ENCODE data around the gene BANF2.
"Not testable (repeated sequence)": the region's sequence is repeated elsewhere in the genome, so short reads cannot be mapped to it uniquely, and the experiment has no call there.

Gene BANF2

DNA sequence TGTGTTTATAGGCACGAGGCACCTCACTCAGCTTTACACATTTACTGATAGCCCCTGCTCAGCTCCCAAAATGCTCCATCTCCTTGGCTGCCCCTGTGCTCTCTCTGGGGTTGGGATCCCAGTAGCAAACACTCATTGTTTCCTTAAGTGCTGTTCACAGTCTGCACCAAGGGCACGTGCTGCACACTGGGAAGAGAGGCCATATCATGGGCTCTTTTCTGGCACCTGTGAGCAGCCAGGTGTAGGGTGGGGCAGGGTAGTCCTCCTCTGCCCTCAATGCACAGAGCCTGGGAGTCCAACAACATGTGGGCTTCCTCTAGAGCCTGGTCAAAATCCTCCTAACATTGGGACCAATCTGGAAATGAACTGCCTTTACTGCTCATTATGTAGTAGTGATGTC lies 67.9 kb downstream of the BANF2 start:
- DNase-seq = no peak

GRCh38 chr20:17768271-17768670 lies 68.5 kb downstream of the BANF2 start:
- DNase-seq = no peak

- DNase-seq = not testable (repeated sequence)
These were observed 70.0 kb downstream of the BANF2 start for GRCh38 chr20:17769716-17770115.

DNA sequence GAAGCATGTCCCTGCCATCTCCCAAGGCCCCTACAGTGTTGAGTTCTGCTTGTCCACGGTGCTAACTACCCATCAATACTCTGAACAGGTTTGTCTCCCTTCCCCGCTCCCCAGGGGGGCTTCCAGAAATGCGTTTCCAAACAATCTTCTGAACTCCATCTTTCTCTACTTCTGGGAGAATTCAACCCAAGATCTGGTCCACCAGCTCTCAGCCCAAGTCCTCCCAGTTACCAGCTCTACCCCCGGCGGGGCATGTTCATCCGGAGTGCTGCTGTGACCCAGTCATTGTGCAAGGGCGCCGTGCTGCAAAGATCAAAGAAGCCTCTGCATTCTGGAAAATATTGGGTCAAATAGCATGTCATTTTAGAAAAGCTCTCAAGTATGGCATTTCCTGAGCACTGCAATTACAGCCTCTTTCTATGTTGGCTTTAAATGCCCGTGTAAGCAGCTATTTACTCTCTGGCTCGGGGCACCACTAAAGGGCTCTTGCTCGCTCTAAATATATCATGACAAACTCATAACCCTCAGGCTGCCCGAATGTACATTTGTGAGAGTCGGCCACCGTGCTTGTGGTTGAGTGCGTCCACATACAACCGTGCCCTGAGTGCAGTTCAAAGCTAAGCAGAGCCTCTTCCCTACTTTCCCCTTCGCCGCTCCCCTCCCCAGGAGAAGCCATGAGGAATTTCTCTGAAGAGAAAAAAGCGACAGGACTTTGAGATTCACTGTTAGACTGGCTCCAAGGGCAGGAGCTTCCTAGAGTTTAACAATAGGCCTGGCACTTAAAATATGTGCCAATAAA lies 71.6 kb downstream of the BANF2 start:
- DNase-seq = peak; percentile 35

DNA sequence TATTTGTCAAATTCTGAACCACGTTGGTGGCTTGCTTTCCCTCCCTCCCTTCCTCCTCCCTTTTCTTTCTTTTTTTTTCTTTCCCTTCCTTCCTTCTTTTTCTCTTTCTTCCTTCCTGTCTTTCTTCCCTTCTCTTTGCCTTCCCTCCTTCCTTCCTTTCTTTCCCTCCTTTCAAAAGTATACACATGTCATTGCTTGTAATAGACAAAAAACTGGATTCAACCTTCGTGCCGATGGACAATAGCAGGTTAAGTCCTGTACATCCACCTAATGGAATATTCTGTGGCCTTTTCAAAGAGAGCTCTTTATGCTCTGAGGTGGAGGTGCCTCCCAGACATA lies 72.2 kb downstream of the BANF2 start:
- DNase-seq = no peak

DNA sequence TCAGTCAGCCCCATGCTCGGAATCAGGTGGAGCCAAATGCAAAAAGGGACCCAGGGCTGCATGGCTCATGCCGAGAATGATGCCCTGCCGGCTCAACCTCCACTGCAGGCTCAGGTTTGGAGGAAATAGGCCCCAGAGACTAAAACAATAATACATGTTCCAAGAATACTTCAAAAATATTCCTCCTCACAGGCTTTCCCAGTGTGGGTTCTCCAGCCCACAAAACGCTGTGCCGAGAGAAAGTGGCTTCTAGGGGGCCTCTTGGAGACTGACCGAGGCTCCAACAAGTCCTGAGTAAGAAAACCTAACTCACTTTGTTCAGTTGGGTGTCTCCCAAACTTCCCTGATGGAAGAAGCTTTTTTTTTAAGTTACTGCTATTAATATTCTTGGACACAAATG lies 73.9 kb downstream of the BANF2 start:
- no peak for DNase-seq

- no peak for DNase-seq
These were observed 75.8 kb downstream of the BANF2 start for GRCh38 chr20:17775600-17775999.

- DNase-seq = no peak
These were observed 76.8 kb downstream of the BANF2 start for GRCh38 chr20:17776551-17776950.

- not testable (repeated sequence) for DNase-seq
These were observed 79.2 kb downstream of the BANF2 start for GRCh38 chr20:17779011-17779410.

DNA sequence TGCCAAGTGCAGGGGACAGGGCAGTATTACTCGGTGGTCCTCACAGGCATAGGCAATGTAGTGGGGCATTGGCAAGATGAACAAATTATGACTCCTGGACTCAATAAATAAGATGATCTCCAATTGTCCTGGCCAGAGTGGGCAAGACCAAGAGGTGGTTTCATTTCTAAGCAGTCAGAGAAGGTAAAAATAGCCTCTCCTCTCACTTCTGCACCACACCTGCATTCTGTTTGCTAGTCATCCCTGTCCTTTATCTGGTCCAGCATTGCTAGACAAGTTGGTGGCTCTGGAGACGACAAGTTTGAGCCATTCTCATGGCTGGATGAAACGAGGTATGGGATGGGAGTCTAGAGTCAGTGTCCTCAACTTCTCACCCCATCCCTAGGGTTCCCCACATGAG lies 83.0 kb downstream of the BANF2 start:
- no peak for DNase-seq

- no peak for DNase-seq
These were observed 83.9 kb downstream of the BANF2 start for GRCh38 chr20:17783671-17784070.

- DNase-seq = no peak
These were observed 85.2 kb downstream of the BANF2 start for GRCh38 chr20:17785007-17785406.
